Measurements from ENCODE around the gene STK11IP. TPM values are rescaled to one million over a fixed set of nuclear protein-coding genes. Genes with fewer than 3 reads are reported as not detected.

STK11IP gene
- total and polyA plus RNA-seq, 2 of the 13 experiments (the other 11 are each of a cell fraction or from before 2014, with no cell fraction given), result 12.8 to 24.0 TPM

DNA sequence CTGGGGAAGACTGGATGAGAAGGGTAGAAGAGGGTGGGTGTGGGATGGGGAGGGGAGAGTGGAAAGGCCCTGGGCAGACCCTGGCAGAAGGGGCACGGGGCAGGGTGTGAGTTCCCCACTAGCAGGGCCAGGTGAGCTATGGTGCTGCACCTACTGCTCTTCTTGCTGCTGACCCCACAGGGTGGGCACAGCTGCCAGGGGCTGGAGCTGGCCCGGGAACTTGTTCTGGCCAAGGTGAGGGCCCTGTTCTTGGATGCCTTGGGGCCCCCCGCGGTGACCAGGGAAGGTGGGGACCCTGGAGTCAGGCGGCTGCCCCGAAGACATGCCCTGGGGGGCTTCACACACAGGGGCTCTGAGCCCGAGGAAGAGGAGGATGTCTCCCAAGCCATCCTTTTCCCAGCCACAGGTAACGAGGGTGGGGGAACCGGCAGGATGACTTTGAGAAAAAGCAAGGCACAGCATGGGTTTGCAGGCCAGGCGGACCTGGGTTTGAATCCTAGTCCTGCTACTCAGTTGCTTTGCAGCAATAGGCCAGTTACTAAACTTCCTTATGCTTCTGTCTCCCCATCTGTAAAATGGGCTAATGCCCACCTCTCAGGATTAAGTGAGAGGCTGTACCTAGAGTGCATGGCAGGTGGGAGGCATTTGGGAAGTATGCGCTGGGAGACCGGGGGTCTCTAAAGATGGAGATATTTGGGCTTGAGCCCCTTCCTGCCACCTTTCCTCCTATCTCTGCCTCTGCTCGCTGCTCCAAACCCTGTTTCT, 25.2 kb upstream of the STK11IP start, which contains the start of gene INHA (continued):
- TF ChIP-seq ZNF709 (CRISPR knock-in tag; IDR thresholded peaks at IDR 0.05) (0 out of 2 replicates have a peak, but pooled peaks have one; percentile 55), CHCHD3 (CRISPR knock-in tag; IDR thresholded peaks at IDR 0.05) (0 out of 2 replicates have a peak, but pooled peaks have one; percentile 60), ZNF563 (CRISPR knock-in tag; IDR thresholded peaks at IDR 0.05) (peak; percentile 45; the same call in 1 of the 2 replicates), AHR (CRISPR knock-in tag; IDR thresholded peaks at IDR 0.05) (0 out of 2 replicates have a peak, but pooled peaks have one; percentile 48), MTF2 (CRISPR knock-in tag; IDR thresholded peaks at IDR 0.05; ENCODE audit: borderline replicate concordance) (no peak), SRSF1 (optimal IDR thresholded peaks at IDR 0.05; ENCODE audit: low read depth, low read length) (peak; percentile 12), HIC2 (CRISPR knock-in tag; IDR thresholded peaks at IDR 0.05; ENCODE audit: low read depth) (peak; percentile 5; the same call in 1 of the 2 replicates), ZNF558 (CRISPR knock-in tag; IDR thresholded peaks at IDR 0.05; ENCODE audit: borderline replicate concordance) (0 out of 2 replicates have a peak, but pooled peaks have one; percentile 25), FOXJ3 (CRISPR knock-in tag; IDR thresholded peaks at IDR 0.05; ENCODE audit: borderline replicate concordance) (no peak), ZNF18 (CRISPR knock-in tag; IDR thresholded peaks at IDR 0.05; ENCODE audit: insufficient replicate concordance) (peak; percentile 6), DPF2 (CRISPR knock-in tag; IDR thresholded peaks at IDR 0.05; ENCODE audit: borderline replicate concordance, low read depth) (0 out of 2 replicates have a peak, but pooled peaks have one; percentile 8), CCAR2 (optimal IDR thresholded peaks at IDR 0.05; ENCODE audit: low read depth, low read length) (no peak), NR0B2 (CRISPR knock-in tag; IDR thresholded peaks at IDR 0.05) (0 out of 2 replicates have a peak, but pooled peaks have one; percentile 2), AGO2 (optimal IDR thresholded peaks at IDR 0.05; ENCODE audit: low read depth, low read length) (peak; percentile 66), ZNF44 (CRISPR knock-in tag; IDR thresholded peaks at IDR 0.05) (no peak), ZNF629 (CRISPR knock-in tag; conservative IDR thresholded peaks at IDR 0.05) (peak; percentile 96), ZNF431 (CRISPR knock-in tag; IDR thresholded peaks at IDR 0.05; ENCODE audit: borderline replicate concordance, low read depth) (0 out of 2 replicates have a peak, but pooled peaks have one; percentile 6), NRL (CRISPR knock-in tag; IDR thresholded peaks at IDR 0.05; ENCODE audit: borderline replicate concordance) (peak; percentile 26; the same call in 1 of the 2 replicates), FOXA3 (CRISPR knock-in tag; IDR thresholded peaks at IDR 0.05) (no peak; the same call in 1 of the 2 replicates)
- TF ChIP-seq, protein P1, sequence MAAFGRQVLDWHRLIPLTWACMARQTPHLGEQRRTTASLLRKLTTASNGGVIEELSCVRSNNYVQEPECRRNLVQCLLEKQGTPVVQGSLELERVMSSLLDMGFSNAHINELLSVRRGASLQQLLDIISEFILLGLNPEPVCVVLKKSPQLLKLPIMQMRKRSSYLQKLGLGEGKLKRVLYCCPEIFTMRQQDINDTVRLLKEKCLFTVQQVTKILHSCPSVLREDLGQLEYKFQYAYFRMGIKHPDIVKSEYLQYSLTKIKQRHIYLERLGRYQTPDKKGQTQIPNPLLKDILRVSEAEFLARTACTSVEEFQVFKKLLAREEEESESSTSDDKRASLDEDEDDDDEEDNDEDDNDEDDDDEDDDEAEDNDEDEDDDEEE (CRISPR knock-in tag; IDR thresholded peaks at IDR 0.05), result 0 out of 2 replicates have a peak, but pooled peaks have one; percentile 54
- TF ChIP-seq, protein P2, sequence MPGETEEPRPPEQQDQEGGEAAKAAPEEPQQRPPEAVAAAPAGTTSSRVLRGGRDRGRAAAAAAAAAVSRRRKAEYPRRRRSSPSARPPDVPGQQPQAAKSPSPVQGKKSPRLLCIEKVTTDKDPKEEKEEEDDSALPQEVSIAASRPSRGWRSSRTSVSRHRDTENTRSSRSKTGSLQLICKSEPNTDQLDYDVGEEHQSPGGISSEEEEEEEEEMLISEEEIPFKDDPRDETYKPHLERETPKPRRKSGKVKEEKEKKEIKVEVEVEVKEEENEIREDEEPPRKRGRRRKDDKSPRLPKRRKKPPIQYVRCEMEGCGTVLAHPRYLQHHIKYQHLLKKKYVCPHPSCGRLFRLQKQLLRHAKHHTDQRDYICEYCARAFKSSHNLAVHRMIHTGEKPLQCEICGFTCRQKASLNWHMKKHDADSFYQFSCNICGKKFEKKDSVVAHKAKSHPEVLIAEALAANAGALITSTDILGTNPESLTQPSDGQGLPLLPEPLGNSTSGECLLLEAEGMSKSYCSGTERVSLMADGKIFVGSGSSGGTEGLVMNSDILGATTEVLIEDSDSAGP (CRISPR knock-in tag; IDR thresholded peaks at IDR 0.05; ENCODE audit: borderline replicate concordance), result no peak; the same call in 1 of the 2 replicates

All from HepG2 (cell line).